H1 (cell line): ENCODE data around the gene ASPA. TPM values are rescaled to one million over a fixed set of nuclear protein-coding genes. Genes with fewer than 3 reads are reported as not detected.

Source experiments
- CTCF ChIP-seq, 3 experiments: IDR thresholded peaks; 1 replicate in 2 of 3; 2 replicates in 1 of 3; pipeline versions ENCODE4 v1.5.1 to v1.6.1; 2011; ENCODE audit warnings: low read length in 3 of 3, mild to moderate bottlenecking in 3 of 3, inconsistent platforms in 2 of 3, low read depth in 1 of 3, moderate library complexity in 1 of 3; ENCODE audit not compliant: insufficient read depth in 1 of 3; ENCODE audit errors: control extremely low read depth in 1 of 3
- POU5F1 ChIP-seq: IDR thresholded peaks from 2 replicates; pipeline ENCODE4 v1.6.1; 2011; ENCODE audit warnings: low read depth, mild to moderate bottlenecking, low read length, moderate library complexity
- USF2 ChIP-seq: IDR thresholded peaks from 2 replicates; pipeline ENCODE4 v1.6.1; 2011; ENCODE audit warnings: low read length, improper control_type of control experiment
- polyA plus RNA-seq, 7 experiments: library from polyadenylated mRNA; depleted of rRNA in 3 of 7; stranded (reverse) in 5 of 7; unstranded in 2 of 7; fragments of >200 nt in 5 of 7; fragments of 200-250 nt in 2 of 7; gene quantifications; 1 replicate in 5 of 7; 2 replicates in 1 of 7; 4 replicates in 1 of 7; pipeline versions ENCODE4 v1.2.1 to v1.2.3, GENCODE V29; 2011 to 2013; ENCODE audit warnings: missing spikeins in 2 of 7, mixed read lengths in 2 of 7
- total RNA-seq: library from RNA; stranded (reverse); fragmentation: NEBNext Ultra II Directional; extraction: Animal tissue kit (Norgen Biotek cat#: 25700); gene quantifications from 2 replicates; pipeline ENCODE4 v1.2.1, GENCODE V29; 2021

The ASPA gene
- total and polyA plus RNA-seq, 2 of the 8 experiments (the other 6 are each of a cell fraction or from before 2014, with no cell fraction given) = 0.03 TPM; not detected in 1

- TF ChIP-seq POU5F1 = no peak
- no peak for TF ChIP-seq USF2
- TF ChIP-seq CTCF (IDR thresholded peaks at IDR 0.05; ENCODE audit: control extremely low read depth in 1 of 3, insufficient read depth in 1 of 3, low read depth in 1 of 3, low read length in 3 of 3) = no peak
Measured at GRCh38 chr17:3472137-3472536, 3.7 kb upstream of the ASPA start (continued).
